NK-92 treated with Interleukin-12 subunit alpha and Interleukin-12 subunit beta, amount 100 ng/mL, for 24 hours (cell line): Measurements from ENCODE around the gene ZNF3.
A peak's percentile ranks its signal among the peaks of the same experiment; 100 is the strongest.

Source experiments
- DNase-seq: peaks from one replicate; lab custom pipeline; 2025; lab: John Stamatoyannopoulos, UW

Gene ZNF3

GRCh38 chr7:100088621-100089457 is 7.3 kb upstream of the ZNF3 start, which contains the start of gene COPS6:
Gene COPS6 (plus strand): TSS chr7:100088969. CDS start chr7:100088991, 22 bp downstream.
- DNase-seq, result peak; percentile 79

- no peak for DNase-seq
These were observed 6.6 kb upstream of the ZNF3 start for GRCh38 chr7:100088095-100088620.

GRCh38 chr7:100087055-100087750 is 5.7 kb upstream of the ZNF3 start:
- DNase-seq, result no peak

- no peak for DNase-seq
These were observed 4.0 kb upstream of the ZNF3 start for GRCh38 chr7:100085515-100085914.

GRCh38 chr7:100082978-100083377 is 1.5 kb upstream of the ZNF3 start:
- DNase-seq, result no peak

GRCh38 chr7:100080907-100081534 is 502 bp downstream of the ZNF3 start:
- DNase-seq, result no peak

GRCh38 chr7:100079024-100079560 is 2.4 kb downstream of the ZNF3 start:
- no peak for DNase-seq

GRCh38 chr7:100077205-100077604 is 4.3 kb downstream of the ZNF3 start:
- no peak for DNase-seq

GRCh38 chr7:100075418-100075817 is 6.1 kb downstream of the ZNF3 start:
- DNase-seq, result no peak

- no peak for DNase-seq
These were observed 6.7 kb downstream of the ZNF3 start for GRCh38 chr7:100074841-100075240.

- no peak for DNase-seq
These were observed 9.1 kb downstream of the ZNF3 start for GRCh38 chr7:100072462-100072861.

GRCh38 chr7:100071018-100071723 is 10.4 kb downstream of the ZNF3 start:
- no peak for DNase-seq

- no peak for DNase-seq
These were observed 11.5 kb downstream of the ZNF3 start for GRCh38 chr7:100069991-100070390.

GRCh38 chr7:100066953-100067352 is 14.6 kb downstream of the ZNF3 start:
- no peak for DNase-seq

GRCh38 chr7:100065452-100066186 is 15.9 kb downstream of the ZNF3 start:
- DNase-seq, result no peak

GRCh38 chr7:100064162-100064561 is 17.4 kb downstream of the ZNF3 start:
- no peak for DNase-seq

GRCh38 chr7:100063376-100063775 is 18.1 kb downstream of the ZNF3 start:
- no peak for DNase-seq

- no peak for DNase-seq
These were observed 19.9 kb downstream of the ZNF3 start for GRCh38 chr7:100061518-100062193.

GRCh38 chr7:100059251-100059739 is 22.2 kb downstream of the ZNF3 start:
- no peak for DNase-seq

- no peak for DNase-seq
These were observed 24.5 kb downstream of the ZNF3 start for GRCh38 chr7:100057006-100057405.
